ENCODE data around the gene UBE3A.

Gene UBE3A

GRCh38 chr15:25418202-25418601, 20.6 kb downstream of the UBE3A start:
- WGBS, 2 donors (ENCODE audit: extremely low coverage in 2 of 2, insufficient read length in 2 of 2, insufficient replicate concordance in 1 of 2) = no CpG with 5 or more reads among the region's 4 CpGs
- Histone ChIP-seq H3K18ac (ENCODE audit: low read length) (no peak overlapping the region), H3K23ac (ENCODE audit: low read depth, low read length, poor library complexity) (no peak overlapping the region), H3K4ac (ENCODE audit: low read length) (no peak overlapping the region), H2BK15ac (ENCODE audit: low read length) (no peak overlapping the region), H4K91ac (ENCODE audit: low read depth, low read length, poor library complexity) (no peak overlapping the region), H3K14ac (ENCODE audit: low read length) (no peak overlapping the region), H3K27ac (replicated peaks; ENCODE audit: low read length) (no peak overlapping the region), H3K4me1 (ENCODE audit: control insufficient read depth in 2 of 2, insufficient read depth in 1 of 2, low read depth in 1 of 2, low read length in 2 of 2) (peaks cover 0 to 6% of the 10 kb centered on the region in 2 donors), H3K4me3 (ENCODE audit: low read length in 2 of 2) (no peak overlapping the region), H3K36me3 (replicated peaks in 1 of 2; ENCODE audit: control insufficient read depth in 2 of 2, insufficient read depth in 2 of 2, low read length in 2 of 2) (peaks cover 2 to 35% of the 10 kb centered on the region in 2 donors), H3K4me2 (ENCODE audit: insufficient read depth, low read length, poor library complexity, severe bottlenecking) (no peak overlapping the region), H3K27me3 (ENCODE audit: control insufficient read depth in 3 of 3, insufficient read depth in 3 of 3, low read depth in 1 of 3, low read length in 3 of 3) (no peaks in the 10 kb centered on the region), H3K79me1 (ENCODE audit: low read depth, low read length) (peaks cover 2% of the 10 kb centered on the region), H3K9ac (ENCODE audit: low read depth, low read length, poor library complexity) (no peak overlapping the region), H2BK12ac (ENCODE audit: low read length) (no peak overlapping the region), H2AK5ac (ENCODE audit: low read depth, low read length) (no peak overlapping the region), H2BK5ac (ENCODE audit: low read length) (no peak overlapping the region), H3K9me3 (replicated peaks in 1 of 2; ENCODE audit: control insufficient read depth in 2 of 2, insufficient read depth in 1 of 2, low read depth in 1 of 2, low read length in 2 of 2) (peaks cover 2 to 41% of the 10 kb centered on the region in 2 donors), H2AFZ (ENCODE audit: low read length) (no peak overlapping the region), H2BK120ac (ENCODE audit: low read depth, low read length) (no peak overlapping the region), H4K8ac (ENCODE audit: low read depth, low read length) (no peak overlapping the region)
- no peak for DNase-seq (ENCODE audit: low spot score)

- no CpG with 5 or more reads among the region's 2 CpGs for whole genome bisulfite sequencing, 2 donors (ENCODE audit: extremely low coverage in 2 of 2, insufficient read length in 2 of 2, insufficient replicate concordance in 1 of 2)
Measured at GRCh38 chr15:25417604-25418003, 21.2 kb downstream of the UBE3A start.

GRCh38 chr15:25416693-25417092, 22.1 kb downstream of the UBE3A start:
- Histone ChIP-seq H2BK120ac (ENCODE audit: low read depth, low read length) (no peak overlapping the region), H2AFZ (ENCODE audit: low read length) (no peak overlapping the region), H3K79me1 (ENCODE audit: low read depth, low read length) (peaks cover 2% of the 10 kb centered on the region), H2BK15ac (ENCODE audit: low read length) (no peak overlapping the region), H3K23ac (ENCODE audit: low read depth, low read length, poor library complexity) (no peak overlapping the region), H3K27ac (replicated peaks; ENCODE audit: low read length) (no peak overlapping the region), H2BK12ac (ENCODE audit: low read length) (no peak overlapping the region), H3K4ac (ENCODE audit: low read length) (no peak overlapping the region), H3K4me2 (ENCODE audit: insufficient read depth, low read length, poor library complexity, severe bottlenecking) (no peak overlapping the region), H3K14ac (ENCODE audit: low read length) (no peak overlapping the region), H2BK5ac (ENCODE audit: low read length) (no peak overlapping the region), H3K27me3 (ENCODE audit: control insufficient read depth in 3 of 3, insufficient read depth in 3 of 3, low read depth in 1 of 3, low read length in 3 of 3) (no peaks in the 10 kb centered on the region), H3K9ac (ENCODE audit: low read depth, low read length, poor library complexity) (no peak overlapping the region), H3K9me3 (replicated peaks in 1 of 2; ENCODE audit: control insufficient read depth in 2 of 2, insufficient read depth in 1 of 2, low read depth in 1 of 2, low read length in 2 of 2) (peaks cover 2 to 45% of the 10 kb centered on the region in 2 donors), H2AK5ac (ENCODE audit: low read depth, low read length) (no peak overlapping the region), H3K36me3 (replicated peaks in 1 of 2; ENCODE audit: control insufficient read depth in 2 of 2, insufficient read depth in 2 of 2, low read length in 2 of 2) (peaks cover 2 to 32% of the 10 kb centered on the region in 2 donors), H4K8ac (ENCODE audit: low read depth, low read length) (no peak overlapping the region), H3K4me1 (ENCODE audit: control insufficient read depth in 2 of 2, insufficient read depth in 1 of 2, low read depth in 1 of 2, low read length in 2 of 2) (peaks cover 0 to 6% of the 10 kb centered on the region in 2 donors), H4K91ac (ENCODE audit: low read depth, low read length, poor library complexity) (no peak overlapping the region), H3K4me3 (ENCODE audit: low read length in 2 of 2) (no peak overlapping the region), H3K18ac (ENCODE audit: low read length) (no peak overlapping the region)
- WGBS, 2 donors (ENCODE audit: extremely low coverage in 2 of 2, insufficient read length in 2 of 2, insufficient replicate concordance in 1 of 2) = no CpG with 5 or more reads among the region's 3 CpGs
- peak; percentile 14 for DNase-seq (ENCODE audit: low spot score)

More at GRCh38 chr15:25417604-25418003, 21.2 kb downstream of the UBE3A start:
- no peak overlapping the region for H2BK15ac ChIP-seq (ENCODE audit: low read length)
- H3K4ac ChIP-seq (ENCODE audit: low read length) = no peak overlapping the region
- H2AFZ ChIP-seq (ENCODE audit: low read length) = no peak overlapping the region
- no peak overlapping the region for H2BK5ac ChIP-seq (ENCODE audit: low read length)
- no peak overlapping the region for H4K8ac ChIP-seq (ENCODE audit: low read depth, low read length)
- no peak overlapping the region for H2BK12ac ChIP-seq (ENCODE audit: low read length)
- H4K91ac ChIP-seq (ENCODE audit: low read depth, low read length, poor library complexity) = no peak overlapping the region
- H3K23ac ChIP-seq (ENCODE audit: low read depth, low read length, poor library complexity) = no peak overlapping the region
- peaks cover 2 to 41% of the 10 kb centered on the region in 2 donors for H3K9me3 ChIP-seq (replicated peaks in 1 of 2; ENCODE audit: control insufficient read depth in 2 of 2, insufficient read depth in 1 of 2, low read depth in 1 of 2, low read length in 2 of 2)
- H3K27me3 ChIP-seq (ENCODE audit: control insufficient read depth in 3 of 3, insufficient read depth in 3 of 3, low read depth in 1 of 3, low read length in 3 of 3) = no peaks in the 10 kb centered on the region
- H3K14ac ChIP-seq (ENCODE audit: low read length) = no peak overlapping the region
- H3K79me1 ChIP-seq (ENCODE audit: low read depth, low read length) = peaks cover 2% of the 10 kb centered on the region
- H3K4me1 ChIP-seq (ENCODE audit: control insufficient read depth in 2 of 2, insufficient read depth in 1 of 2, low read depth in 1 of 2, low read length in 2 of 2) = peaks cover 0 to 6% of the 10 kb centered on the region in 2 donors
- H2AK5ac ChIP-seq (ENCODE audit: low read depth, low read length) = no peak overlapping the region
- H3K18ac ChIP-seq (ENCODE audit: low read length) = no peak overlapping the region
- no peak overlapping the region for H3K4me2 ChIP-seq (ENCODE audit: insufficient read depth, low read length, poor library complexity, severe bottlenecking)
- H3K36me3 ChIP-seq (replicated peaks in 1 of 2; ENCODE audit: control insufficient read depth in 2 of 2, insufficient read depth in 2 of 2, low read length in 2 of 2) = peaks cover 2 to 35% of the 10 kb centered on the region in 2 donors
- no peak overlapping the region for H3K27ac ChIP-seq (replicated peaks; ENCODE audit: low read length)
- no peak for DNase-seq (ENCODE audit: low spot score)
- H3K9ac ChIP-seq (ENCODE audit: low read depth, low read length, poor library complexity) = no peak overlapping the region
- no peak overlapping the region for H2BK120ac ChIP-seq (ENCODE audit: low read depth, low read length)
- H3K4me3 ChIP-seq (ENCODE audit: low read length in 2 of 2) = no peak overlapping the region

- Histone ChIP-seq H3K9ac (ENCODE audit: low read depth, low read length, poor library complexity) (no peak overlapping the region), H4K8ac (ENCODE audit: low read depth, low read length) (no peak overlapping the region), H2AFZ (ENCODE audit: low read length) (no peak overlapping the region), H3K27ac (replicated peaks; ENCODE audit: low read length) (no peak overlapping the region), H3K14ac (ENCODE audit: low read length) (no peak overlapping the region), H2BK5ac (ENCODE audit: low read length) (no peak overlapping the region), H2BK12ac (ENCODE audit: low read length) (no peak overlapping the region), H2BK15ac (ENCODE audit: low read length) (no peak overlapping the region), H3K79me1 (ENCODE audit: low read depth, low read length) (no peaks in the 10 kb centered on the region), H3K4me2 (ENCODE audit: insufficient read depth, low read length, poor library complexity, severe bottlenecking) (no peak overlapping the region), H3K9me3 (replicated peaks in 1 of 2; ENCODE audit: control insufficient read depth in 2 of 2, insufficient read depth in 1 of 2, low read depth in 1 of 2, low read length in 2 of 2) (peaks cover 0 to 35% of the 10 kb centered on the region in 2 donors), H3K23ac (ENCODE audit: low read depth, low read length, poor library complexity) (no peak overlapping the region), H2AK5ac (ENCODE audit: low read depth, low read length) (no peak overlapping the region), H3K36me3 (replicated peaks in 1 of 2; ENCODE audit: control insufficient read depth in 2 of 2, insufficient read depth in 2 of 2, low read length in 2 of 2) (peaks cover 0 to 22% of the 10 kb centered on the region in 2 donors), H2BK120ac (ENCODE audit: low read depth, low read length) (no peak overlapping the region), H3K4me1 (ENCODE audit: control insufficient read depth in 2 of 2, insufficient read depth in 1 of 2, low read depth in 1 of 2, low read length in 2 of 2) (peaks cover 0 to 6% of the 10 kb centered on the region in 2 donors), H3K27me3 (ENCODE audit: control insufficient read depth in 3 of 3, insufficient read depth in 3 of 3, low read depth in 1 of 3, low read length in 3 of 3) (no peaks in the 10 kb centered on the region), H4K91ac (ENCODE audit: low read depth, low read length, poor library complexity) (no peak overlapping the region), H3K18ac (ENCODE audit: low read length) (no peak overlapping the region), H3K4me3 (ENCODE audit: low read length in 2 of 2) (no peak overlapping the region), H3K4ac (ENCODE audit: low read length) (no peak overlapping the region)
- no CpG with 5 or more reads among the region's 3 CpGs for WGBS, 2 donors (ENCODE audit: extremely low coverage in 2 of 2, insufficient read length in 2 of 2, insufficient replicate concordance in 1 of 2)
- DNase-seq (ENCODE audit: low spot score) = no peak
Measured at GRCh38 chr15:25415707-25416106, 23.1 kb downstream of the UBE3A start.

All from neuronal stem cell (in vitro differentiated cells).